Stimulated activated CD4-positive, alpha-beta T cell treated with anti-CD3 and anti-CD28 coated beads, Interleukin-2, amount 100 ng/mL, for 48 hours (primary cell): Measurements from ENCODE around the gene MGMT.

ENCODE experiments used
- DNase-seq, 2 donors: peaks; one replicate each; pipeline ENCODE4 v3.0.0-alpha.2; 2020

MGMT gene

DNA sequence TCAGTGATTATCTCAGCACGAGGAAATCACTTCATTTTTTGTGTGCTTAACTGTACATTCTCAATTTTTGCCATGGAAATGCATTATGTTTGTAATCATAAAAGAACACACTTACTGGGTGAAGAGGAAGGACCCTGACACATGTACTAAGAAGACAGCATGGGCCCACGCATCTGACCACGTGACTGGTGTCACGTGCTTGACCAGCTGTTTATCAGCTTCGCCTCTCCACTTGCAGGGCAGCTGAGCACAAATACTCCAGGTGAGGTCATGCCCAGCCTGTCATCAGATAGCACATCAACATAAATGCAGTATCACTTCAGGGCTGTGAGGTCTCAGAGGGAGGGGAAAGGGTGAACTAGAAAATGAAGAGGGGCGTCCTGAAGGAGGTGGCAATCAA lies 317.2 kb downstream of the MGMT start:
- DNase-seq, result no peak

DNA sequence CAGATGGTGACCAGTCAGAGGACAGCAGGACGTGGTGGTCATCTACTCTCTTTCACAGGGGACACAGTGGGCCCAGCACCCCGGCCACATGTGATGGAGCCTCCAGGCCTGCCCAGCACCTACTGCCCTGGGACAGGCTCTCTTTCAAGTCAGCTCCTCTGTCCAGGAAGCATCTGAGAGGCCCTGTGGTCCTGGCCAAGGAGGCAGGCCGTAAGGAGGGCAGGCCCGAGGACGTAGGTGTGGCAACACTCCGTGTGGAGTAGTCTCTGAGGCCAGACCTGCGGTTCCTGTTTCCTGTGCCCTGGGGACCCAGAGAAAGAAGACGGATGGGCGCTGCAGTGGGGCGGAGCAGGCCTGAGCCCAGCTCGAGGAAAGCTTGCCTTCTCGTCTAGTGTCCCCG lies 317.9 kb downstream of the MGMT start:
- DNase-seq, result no peak

DNA sequence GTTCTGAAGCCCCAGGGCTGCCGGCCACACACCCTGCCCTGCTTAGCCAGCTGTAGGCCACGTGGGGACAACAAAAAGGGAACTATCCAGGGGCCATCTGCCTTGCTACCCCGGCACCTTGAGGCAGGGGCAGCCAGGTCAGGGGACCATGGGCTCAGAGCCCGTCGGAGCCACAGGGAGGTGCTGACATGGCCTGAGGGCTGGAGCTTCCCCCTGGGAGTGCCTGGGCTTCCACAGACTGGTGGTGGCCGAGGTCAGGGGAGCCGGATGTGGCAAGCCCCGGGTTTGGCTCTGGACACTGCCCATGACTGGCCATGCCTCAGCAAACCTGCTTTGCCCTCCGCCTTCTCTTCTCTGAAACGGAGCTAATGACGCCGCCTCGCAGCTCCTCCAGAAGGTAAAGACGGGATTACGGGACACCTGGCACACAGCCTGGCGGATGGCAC lies 318.5 kb downstream of the MGMT start:
- no peak for DNase-seq

DNA sequence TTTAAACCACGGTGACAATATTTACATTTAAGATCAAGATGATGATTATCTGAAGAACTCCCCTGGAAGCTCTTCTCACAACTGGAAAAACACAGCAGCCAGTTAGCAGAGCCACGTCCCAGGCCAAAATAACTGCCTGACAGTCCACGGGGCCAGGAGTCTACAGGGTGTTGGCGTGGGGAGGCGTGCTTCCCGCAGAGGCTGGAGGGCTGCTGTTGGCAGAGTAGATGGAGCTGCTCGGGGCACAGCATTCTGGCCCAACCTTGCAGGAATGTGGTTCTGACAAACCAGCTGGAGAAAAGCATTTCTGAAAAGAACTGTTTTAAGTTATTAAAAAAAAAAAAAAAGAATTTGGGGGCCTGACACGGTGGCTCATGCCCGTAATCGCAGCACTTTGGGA lies 319.2 kb downstream of the MGMT start:
- no peak for DNase-seq

DNA sequence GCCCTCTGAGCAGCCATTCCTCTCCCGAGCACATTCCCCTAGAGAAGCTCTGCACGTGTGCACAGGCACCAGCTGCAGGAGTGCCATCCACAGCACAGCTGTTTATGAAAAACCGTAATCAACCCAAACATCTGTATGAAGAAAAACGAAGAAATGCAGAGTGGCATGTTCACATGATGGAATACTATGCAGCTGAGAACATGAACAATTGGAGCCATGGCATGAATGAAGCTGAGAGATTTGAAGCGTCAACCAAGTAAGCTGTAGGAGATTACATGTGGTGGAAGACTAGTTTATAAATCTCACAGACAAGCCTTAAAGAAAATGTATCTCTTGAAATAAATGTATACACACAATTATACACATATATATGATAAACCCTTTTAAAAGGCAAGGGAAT lies 320.5 kb downstream of the MGMT start:
- no peak for DNase-seq

DNA sequence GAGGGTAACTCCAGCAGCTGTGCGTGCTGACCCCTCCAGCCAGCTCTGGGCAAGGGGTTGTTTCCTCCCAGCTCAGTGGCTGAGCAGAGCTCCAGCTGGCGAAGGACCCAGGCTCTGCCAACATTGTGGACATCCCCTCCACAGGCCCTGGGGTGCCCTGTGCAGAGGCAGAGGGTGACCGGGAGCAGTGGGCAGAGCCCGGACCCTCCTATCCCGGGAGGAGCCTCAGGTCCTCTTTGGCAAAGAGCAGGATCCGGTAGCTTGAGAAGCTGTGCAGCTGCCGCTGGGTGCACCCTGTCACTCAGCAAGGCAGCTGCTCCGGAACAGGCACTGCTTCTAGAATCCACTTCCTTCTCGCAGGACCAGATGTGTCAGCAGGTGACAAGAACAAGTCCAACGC lies 321.2 kb downstream of the MGMT start:
- DNase-seq, result no peak

DNA sequence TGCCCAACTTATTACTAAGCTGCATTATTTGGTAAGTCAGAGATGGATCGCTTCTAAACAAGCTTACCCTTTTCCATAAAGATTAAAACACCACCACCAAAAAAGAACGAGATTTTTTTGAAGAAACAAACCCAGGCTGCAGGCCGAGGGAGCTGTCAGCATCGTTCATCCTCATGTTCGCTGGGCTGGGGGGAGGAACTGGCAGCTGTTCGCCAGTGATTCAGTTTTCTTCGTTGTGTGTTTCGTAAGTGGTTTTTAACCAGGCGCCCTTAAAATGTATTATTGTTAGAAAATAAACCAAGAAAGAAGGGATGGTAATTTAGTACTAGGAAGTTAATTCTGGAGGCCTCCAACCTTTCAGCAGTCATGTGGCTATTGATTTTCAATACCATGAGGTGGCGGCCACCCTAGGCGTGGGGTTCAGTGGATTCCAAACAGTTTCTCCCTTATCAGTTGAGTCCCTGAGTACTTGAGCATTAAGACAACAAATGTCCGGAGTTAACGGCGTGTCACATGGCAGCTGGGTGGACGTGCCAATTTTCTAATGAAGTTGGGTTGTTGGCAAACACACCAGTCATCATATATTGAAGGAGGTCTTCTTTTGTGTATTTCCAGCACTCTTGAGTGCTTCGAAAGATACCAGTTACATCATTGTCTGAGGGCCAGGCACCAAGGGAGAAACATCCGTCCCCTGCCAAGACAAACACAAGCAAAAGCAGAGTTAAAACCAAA lies 323.8 kb downstream of the MGMT start:
- no peak for DNase-seq

DNA sequence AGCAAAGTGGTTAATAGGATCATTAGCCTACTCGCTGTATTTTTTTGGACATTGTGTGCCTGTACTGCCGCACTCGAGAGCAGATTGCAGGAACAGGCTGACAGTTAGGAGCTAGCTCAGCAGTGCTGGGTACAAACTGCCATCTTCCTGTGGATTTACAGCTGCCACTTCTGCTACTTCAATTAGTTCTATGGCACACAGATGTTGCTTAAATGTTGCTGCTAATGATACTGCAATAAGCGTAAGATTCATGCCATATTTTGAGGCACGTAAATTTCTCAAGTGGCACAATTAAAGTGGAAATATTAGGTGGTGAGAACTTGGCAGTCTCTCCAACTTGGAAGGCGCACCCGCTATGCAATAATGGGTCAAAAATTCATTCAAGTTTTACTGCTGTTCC lies 325.1 kb downstream of the MGMT start:
- DNase-seq, result no peak

DNA sequence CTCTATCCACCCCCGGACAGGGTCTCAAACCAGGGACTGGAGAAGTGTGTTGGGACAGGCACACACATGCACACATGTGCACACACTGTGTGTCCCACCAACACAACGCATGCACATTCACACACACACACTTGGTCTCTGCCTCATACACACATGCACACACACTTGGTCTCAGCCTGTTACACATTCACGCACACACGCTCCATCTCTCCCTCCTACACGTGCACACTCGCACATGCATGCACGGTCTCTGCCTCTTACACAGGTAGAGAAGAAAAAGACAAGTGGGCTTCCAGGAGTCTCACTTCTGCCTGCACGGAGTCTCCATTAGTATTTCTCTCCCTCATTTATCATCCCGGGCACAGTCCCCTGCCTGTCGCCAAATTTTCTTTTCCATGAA lies 325.8 kb downstream of the MGMT start:
- DNase-seq, result no peak

DNA sequence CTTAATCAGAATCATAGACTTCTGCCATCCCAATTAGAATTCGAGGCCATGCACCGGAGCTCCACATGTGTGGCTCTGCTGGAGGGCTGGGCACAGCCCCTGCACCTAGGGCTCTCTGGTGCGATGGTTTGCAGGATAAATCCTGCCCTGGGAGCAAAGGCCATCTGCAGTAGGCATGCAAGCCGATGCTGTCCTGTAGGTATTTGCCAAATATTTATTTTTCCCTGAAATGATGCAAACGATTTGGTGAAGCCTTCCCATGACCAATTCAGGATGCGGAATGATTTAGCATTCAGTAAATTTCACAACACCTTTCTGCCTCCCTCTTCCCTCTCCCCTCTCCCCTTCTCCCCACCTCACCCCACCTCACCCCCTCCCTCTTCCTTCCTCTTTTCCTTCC lies 326.4 kb downstream of the MGMT start:
- DNase-seq, result no peak

DNA sequence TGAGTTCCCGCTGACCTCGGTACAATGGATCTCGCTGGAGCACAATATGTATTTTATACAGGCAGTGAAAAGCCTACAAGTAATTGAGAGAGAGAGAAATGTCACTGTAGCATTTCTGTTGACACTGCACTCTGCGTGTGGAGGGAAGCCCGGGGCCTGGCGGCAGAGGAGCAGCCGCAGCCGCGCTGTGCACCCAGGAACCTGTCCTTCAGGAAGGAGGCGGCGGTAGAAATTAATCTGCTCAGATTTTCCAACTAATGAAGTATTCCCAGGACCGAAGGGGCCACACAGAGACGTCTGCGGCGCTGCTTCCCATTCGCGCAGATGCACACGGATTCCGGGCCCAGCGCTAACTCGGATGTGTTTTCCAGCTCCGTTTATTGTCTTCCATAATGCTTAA lies 327.0 kb downstream of the MGMT start:
- no peak for DNase-seq

DNA sequence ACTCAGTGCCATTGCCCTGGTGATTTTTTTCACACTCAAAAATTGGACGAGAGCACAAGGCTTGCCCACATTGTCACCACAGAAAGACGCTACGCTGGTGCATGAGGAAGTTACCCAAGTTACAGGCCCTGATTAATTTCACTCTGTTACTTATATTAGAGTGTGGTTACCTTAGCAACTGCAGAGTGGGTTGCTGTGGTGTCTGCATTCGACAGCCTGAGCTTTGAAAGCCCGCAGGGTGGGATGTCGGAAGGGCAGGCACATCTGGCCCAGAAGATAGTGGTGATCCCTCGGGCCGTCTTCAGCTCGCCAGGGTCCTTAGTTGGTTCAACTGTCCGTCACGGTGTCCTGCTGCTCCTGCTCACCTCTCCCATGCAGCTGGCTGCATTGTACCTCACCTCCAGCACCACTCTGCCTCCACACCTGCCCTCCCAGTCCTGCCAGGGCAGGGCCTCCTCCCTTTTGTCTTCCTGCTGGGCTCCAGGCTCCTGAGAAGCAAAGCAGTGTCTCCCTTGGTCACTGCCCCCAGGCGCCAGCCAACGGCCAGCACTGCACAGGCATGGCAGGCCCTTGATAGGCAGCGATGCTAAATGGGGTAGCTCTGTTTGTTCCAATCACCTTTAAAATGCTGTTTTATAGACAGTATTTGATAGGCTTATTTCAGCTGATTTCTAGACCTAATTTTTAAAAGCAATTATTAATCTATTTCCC lies 329.8 kb downstream of the MGMT start:
- DNase-seq, result no peak

DNA sequence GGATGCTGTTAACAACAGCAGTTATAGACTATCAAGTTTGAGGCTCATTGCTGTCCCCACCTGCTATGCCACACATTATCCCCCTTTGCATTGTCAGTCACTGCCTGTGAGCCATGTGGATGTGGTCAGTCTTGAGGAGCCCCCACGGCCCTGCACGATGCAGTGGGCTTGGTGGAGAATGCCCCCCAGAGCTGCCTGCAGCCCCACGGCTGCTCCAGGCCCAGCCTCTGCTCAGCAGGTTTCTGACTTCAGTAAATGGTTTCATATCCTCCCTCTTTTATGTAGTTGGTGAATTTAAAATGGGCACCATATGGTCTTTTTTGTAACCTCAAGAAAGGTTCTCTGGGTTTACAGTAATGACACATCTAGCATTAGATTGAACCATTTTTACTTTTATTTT lies 332.9 kb downstream of the MGMT start:
- no peak for DNase-seq

DNA sequence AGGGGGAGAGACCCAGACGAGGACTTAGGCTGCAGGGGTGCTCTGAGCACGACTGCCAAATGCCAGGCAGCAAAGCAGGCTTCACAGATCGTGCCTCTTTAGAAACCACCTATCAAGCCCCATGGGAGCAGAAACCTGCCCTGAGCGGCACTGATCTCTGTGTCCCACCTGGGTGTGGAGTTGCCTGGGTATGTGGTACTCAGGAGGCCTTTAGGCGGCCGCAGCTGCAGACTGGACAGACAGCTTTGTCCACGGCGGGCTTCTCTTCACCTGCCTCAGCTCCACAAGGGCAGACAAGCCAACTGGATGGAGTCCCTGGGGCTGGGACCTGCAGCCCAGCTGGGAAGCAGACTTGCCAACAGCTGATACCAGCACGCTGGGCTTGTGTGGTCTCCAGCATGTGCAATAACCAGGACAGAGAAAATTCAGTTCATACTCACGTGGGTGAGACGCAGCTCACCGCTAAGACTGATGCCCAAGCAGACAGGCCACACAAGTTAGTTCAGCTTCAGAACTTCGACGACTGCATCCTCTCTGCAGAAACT lies 333.8 kb downstream of the MGMT start:
- DNase-seq, result no peak

DNA sequence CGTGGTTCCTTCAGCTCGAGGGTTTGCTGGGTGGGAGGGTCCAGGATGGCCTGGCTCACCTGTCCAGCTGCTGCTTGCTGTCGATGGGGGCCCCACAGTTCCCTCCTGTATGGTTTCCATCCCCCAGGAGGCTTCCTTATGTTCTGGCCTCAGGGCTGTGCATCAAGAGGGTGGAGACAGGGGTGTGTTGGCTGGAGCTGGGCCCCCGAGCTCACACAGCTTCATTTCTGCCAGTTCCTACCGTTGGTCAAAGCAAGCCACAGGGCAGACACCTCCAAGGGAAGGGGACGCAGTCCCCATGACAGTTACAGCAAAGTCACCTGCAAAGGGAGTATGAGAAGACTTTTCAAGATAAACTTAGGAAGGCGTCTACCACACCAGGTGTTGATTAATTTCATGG lies 340.2 kb downstream of the MGMT start:
- no peak for DNase-seq

DNA sequence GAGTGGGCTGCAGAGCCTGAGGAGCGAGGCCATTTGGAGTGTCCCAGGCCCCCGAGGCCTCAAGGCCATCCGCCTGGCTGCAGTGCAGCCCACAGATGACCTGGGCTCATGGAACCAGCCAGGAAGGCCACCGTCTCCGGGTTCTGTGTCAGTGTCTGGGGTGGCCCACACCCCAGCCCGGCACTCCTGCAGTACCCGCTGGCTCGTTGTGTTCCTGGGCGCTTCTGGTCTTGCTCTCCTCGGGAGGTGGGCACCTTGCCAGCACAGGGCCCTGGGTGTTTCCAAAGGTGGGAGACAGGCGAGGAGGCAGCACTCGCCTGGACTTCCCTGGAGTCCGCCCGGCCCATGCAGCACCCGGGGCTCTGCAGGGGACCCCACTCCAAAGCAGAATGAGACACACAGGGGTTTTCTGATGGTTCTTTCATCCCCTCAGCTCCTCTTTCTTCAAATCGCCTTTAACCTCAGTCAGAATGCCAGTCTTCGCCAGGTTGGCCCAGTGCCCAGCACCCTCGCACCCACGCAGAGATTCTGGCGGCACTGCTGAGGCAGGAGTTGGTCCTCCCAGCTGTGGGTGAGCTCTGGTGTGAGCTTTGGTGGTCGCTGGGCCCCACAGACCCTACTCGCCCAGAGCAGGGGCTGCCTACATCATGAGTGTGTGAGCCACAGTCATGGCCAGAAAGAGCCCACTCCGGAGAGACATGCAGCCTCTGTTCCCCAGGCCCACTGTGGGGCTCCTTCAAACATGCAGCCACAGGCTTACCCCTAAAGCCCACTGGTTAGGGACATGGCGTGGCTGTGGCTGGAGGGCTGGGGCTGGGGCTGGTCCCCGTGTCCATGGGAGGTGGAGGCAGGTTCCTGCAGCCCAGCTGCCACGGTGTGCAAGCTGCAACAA lies 341.3 kb downstream of the MGMT start:
- DNase-seq, result no peak

DNA sequence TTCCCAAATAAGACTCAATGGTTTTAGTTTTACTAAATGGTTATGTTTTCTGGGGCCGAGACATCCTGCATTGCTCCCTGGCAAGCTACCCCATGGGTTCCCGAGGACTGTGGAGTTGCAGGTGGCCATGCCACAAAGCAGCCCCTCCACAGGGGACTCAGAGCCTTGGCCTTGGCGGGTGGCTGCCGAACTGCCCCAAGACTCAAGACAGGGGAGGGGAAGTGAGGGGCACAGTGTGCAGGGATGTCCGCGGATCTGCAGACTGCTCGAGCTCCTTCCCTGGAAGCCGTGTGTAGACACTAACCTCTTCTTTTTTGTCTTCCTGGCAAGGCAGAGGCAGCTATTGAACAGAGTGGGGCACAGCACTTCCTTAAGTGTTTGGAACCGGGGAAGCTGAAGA lies 342.4 kb downstream of the MGMT start:
- no peak for DNase-seq

DNA sequence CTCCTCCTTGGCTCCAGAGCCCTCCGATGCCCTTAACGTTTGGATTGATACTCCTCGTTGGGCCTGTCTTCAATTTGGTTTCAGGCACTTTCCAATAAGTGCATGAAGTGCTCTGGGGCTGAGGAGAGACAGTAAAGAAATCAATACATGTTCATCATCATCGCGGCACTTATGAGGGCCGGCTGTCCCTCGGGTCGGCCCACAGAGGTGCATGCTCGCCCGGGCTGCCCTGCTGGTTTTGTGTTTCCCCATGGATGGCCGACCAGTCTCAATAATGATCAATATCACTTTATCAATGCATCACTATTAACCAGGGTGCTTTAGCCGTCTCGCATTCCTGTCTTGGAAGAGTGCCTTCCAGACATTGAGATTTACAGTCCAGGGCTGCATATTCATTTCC lies 342.8 kb downstream of the MGMT start:
- DNase-seq, result no peak

DNA sequence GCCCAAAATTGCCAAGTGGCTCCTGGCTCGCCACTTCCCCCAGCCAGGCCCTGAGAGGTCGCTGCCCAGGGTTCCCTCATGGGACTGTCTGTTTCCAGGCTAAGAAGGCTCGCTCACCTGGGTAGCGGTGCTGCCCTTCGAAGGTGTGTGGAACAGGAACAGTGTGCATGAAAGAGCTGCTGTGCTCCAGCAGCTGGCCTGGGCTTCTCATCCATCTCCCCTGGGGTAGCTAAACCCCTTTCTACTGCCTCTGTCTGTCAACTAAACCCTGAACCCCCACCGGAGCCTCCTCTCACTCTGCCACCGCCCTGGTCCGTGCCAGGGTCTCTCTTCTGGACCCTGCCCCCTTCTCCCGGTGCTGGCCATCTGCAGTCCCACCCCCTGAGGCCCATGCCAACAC lies 344.2 kb downstream of the MGMT start:
- no peak for DNase-seq

DNA sequence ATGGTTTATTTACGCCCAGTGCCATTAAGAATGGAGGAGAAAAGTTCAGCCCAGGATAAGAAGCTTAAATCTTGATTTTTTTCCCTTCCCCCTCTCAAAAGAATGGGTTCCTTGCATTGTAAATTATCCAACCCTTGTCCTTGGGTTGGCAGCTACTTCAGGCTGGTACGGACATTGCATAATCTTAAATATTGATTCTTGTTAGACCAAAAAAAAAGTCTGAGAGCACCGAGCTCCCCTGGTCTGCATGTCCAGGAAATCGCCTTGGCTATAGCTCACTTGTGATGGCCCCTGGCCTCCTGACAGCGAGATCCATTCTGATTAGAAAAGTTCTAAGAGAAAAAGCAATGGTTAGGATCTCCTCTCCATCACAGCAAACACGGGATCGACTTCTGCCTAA lies 345.4 kb downstream of the MGMT start:
- no peak for DNase-seq

DNA sequence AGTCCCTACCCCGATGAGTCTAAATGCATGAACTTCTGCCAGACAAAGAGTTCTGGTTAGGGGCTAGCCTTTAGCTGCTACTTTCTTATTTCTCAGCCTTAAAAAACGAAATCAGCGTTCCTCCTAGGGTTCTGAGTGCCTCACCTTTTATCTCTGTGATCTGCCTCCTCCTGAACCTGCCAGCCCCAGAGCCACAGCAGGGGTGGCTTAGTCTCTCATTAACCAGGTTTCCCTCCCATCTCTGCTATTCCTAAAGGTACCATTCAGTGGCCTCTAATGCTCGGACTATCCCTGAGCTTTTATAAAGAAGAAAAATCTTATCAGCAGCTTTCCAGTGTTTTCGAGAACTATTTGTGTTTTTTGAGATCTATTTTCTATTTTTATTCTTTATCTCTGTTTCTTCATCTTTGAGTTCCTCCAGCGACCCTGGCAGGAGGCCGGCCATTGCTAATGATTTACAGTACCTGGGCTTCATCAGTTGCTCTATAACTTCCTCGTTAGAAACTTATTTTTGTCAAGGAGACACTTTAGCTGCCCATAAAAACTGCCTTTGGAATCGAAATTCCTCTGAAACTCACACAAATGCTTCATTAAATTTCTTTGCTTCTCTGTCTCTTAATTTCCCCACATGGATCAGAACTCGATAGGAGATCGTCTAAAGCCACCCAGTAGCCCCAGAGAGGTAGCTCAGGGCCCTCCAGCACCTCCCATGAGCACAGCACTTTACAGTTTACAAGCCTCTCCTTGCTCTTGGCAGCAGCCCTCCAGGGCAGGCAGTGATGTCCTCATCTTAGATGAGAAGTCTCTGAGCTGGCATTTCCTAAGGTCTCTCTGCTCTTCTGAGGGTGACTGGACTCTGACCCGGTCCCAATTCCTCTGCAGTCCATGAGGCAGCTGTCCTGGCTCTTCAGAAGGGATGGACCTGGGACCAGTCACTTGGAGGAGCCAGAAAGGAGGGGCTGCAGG lies 347.9 kb downstream of the MGMT start:
- no peak for DNase-seq
